GM10248 (cell line): Measurements from ENCODE around the gene FAIM2.

Experiments
- CTCF ChIA-PET: fragments of 300-600 bp; sonication (Branson Sonifier 250); formaldehyde crosslinking; extraction: SDS; loops from one replicate; lab custom pipeline; 2021; ENCODE audit warnings: antibody characterized with exemption; lab: Yijun Ruan, JAX
- POLR2A ChIA-PET: fragments of 350-650 bp; sonication (Branson Sonifier 250); formaldehyde crosslinking; extraction: SDS; loops from one replicate; lab custom pipeline; 2020; ENCODE audit warnings: antibody characterized with exemption; lab: Yijun Ruan, JAX
- DNase-seq: peaks from one replicate; pipeline ENCODE4 v3.0.0; 2012; ENCODE audit errors: extremely low spot score
- CTCF ChIP-seq: IDR thresholded peaks from 2 replicates; pipeline ENCODE4 v1.5.1; 2012; ENCODE audit warnings: mild to moderate bottlenecking, low read depth; ENCODE audit errors: extremely low read depth, missing control alignments, control extremely low read depth

The FAIM2 gene

GRCh38 chr12:49944718-49945117, 41.0 kb upstream of the FAIM2 start:
- TF ChIP-seq CTCF: no peak
- CTCF ChIA-PET: interaction anchor here (1.1 to 4.2 kb wide), 12 partner anchors 8 to 183 kb away, joined by 3 to 65 read pairs (median 12); partner anchors contain the start of genes AQP5 and COX14
- DNase-seq: no peak
- POLR2A ChIA-PET: no interaction called here

GRCh38 chr12:49944046-49944445, 40.3 kb upstream of the FAIM2 start:
- POLR2A ChIA-PET: no interaction called here
- CTCF ChIA-PET: interaction anchor here (0.8 to 7.1 kb wide), 4 partner anchors 12 to 167 kb away, joined by 3 to 47 read pairs (median 7); no protein-coding TSS in a partner anchor

GRCh38 chr12:49943625-49943960, 39.9 kb upstream of the FAIM2 start:
- ChIA-PET CTCF (interaction anchor here (0.8 to 7.1 kb wide), 5 partner anchors 12 to 166 kb away, joined by 3 to 47 read pairs (median 4); no protein-coding TSS in a partner anchor), POLR2A (no interaction called here)
- TF ChIP-seq CTCF: no peak
- no peak for DNase-seq

More at GRCh38 chr12:49944046-49944445, 40.3 kb upstream of the FAIM2 start:
- TF ChIP-seq CTCF: no peak
- DNase-seq: no peak

- no peak for TF ChIP-seq CTCF
- CTCF ChIA-PET: interaction anchor here (0.8 to 7.1 kb wide), 8 partner anchors 11 to 166 kb away, joined by 3 to 47 read pairs (median 4); no protein-coding TSS in a partner anchor
- DNase-seq: no peak
- POLR2A ChIA-PET: no interaction called here
Measured at GRCh38 chr12:49942921-49943624, 39.4 kb upstream of the FAIM2 start.

- ChIA-PET CTCF (interaction anchor here (1.1 to 7.1 kb wide), 5 partner anchors 11 to 128 kb away, joined by 3 to 47 read pairs (median 6); no protein-coding TSS in a partner anchor), POLR2A (no interaction called here)
- TF ChIP-seq CTCF: no peak
- DNase-seq: no peak
Measured at GRCh38 chr12:49942512-49942893, 38.8 kb upstream of the FAIM2 start.

GRCh38 chr12:49941556-49942511, 38.1 kb upstream of the FAIM2 start:
- DNase-seq: no peak
- ChIA-PET POLR2A (no interaction called here), CTCF (interaction anchor here (1.1 to 7.1 kb wide), 5 partner anchors 10 to 129 kb away, joined by 3 to 47 read pairs (median 6); no protein-coding TSS in a partner anchor)
- no peak for TF ChIP-seq CTCF
